ENCODE data around the gene FOXL2NB. TPM values are rescaled to one million over a fixed set of nuclear protein-coding genes. Genes with fewer than 3 reads are reported as not detected.
A peak's percentile ranks its signal among the peaks of the same experiment; 100 is the strongest.

The FOXL2NB gene
- polyA plus RNA-seq, 2 of the 4 experiments (the other 2 are of a cell fraction) = 2.3 to 3.2 TPM

- ATAC-seq = no peak
- Histone ChIP-seq H3K27ac (peak overlapping the region in 1 of 2 experiments; percentile 89; a peak in 4 of 6 replicates), H3K9me3 (no peaks in the 10 kb centered on the region), H3K4me3 (peak overlapping the region; percentile 63; the same call in 2 of the 3 replicates), H3K4me2 (peak overlapping the region; percentile 85), H3K4me1 (peaks cover 3% of the 10 kb centered on the region; the same call in 1 of the 3 replicates)
- TF ChIP-seq ZFP36 (IDR thresholded peaks at IDR 0.05; ENCODE audit: borderline replicate concordance, partially characterized antibody) (no peak), ATOH8 (CRISPR knock-in tag; IDR thresholded peaks at IDR 0.05; ENCODE audit: low read depth) (no peak), FOSB (CRISPR knock-in tag; IDR thresholded peaks at IDR 0.05) (no peak), PBX3 (IDR thresholded peaks at IDR 0.05) (no peak), HOXB5 (CRISPR knock-in tag; IDR thresholded peaks at IDR 0.05) (no peak), TP53 (CRISPR knock-in tag; IDR thresholded peaks at IDR 0.05) (no peak), MYC (IDR thresholded peaks at IDR 0.05; ENCODE audit: borderline replicate concordance, low read length) (no peak), KDM1A (IDR thresholded peaks at IDR 0.05; ENCODE audit: low read depth) (no peak), ESRRA (IDR thresholded peaks at IDR 0.05; ENCODE audit: borderline replicate concordance, low read length) (no peak), CTCF (IDR thresholded peaks at IDR 0.05) (no peak), EHF (CRISPR knock-in tag; IDR thresholded peaks at IDR 0.05) (no peak), NPAS2 (CRISPR knock-in tag; IDR thresholded peaks at IDR 0.05; ENCODE audit: borderline replicate concordance) (no peak), FOXS1 (CRISPR knock-in tag; IDR thresholded peaks at IDR 0.05) (no peak), CBX8 (IDR thresholded peaks at IDR 0.05) (no peak), CHD2 (IDR thresholded peaks at IDR 0.05; ENCODE audit: low read length, partially characterized antibody) (no peak), HMGXB4 (CRISPR knock-in tag; IDR thresholded peaks at IDR 0.05; ENCODE audit: borderline replicate concordance) (no peak)
- no peak for FAIRE-seq
- ChIA-PET CTCF (interaction anchor here (0.7 to 2.1 kb wide), 6 partner anchors 9 to 384 kb away, joined by 3 to 15 read pairs (median 3); no protein-coding TSS in a partner anchor), POLR2A (no interaction called here)
- no peak for DNase-seq (ENCODE audit: low read depth in 1 of 2, low spot score in 1 of 2)
- 96% methylated on average over 60 of the region's 80 CpGs for WGBS (ENCODE audit: missing lambda C conversion rate)
These were observed 1.9 kb upstream of the FOXL2NB start for GRCh38 chr3:138944929-138945708.

- peak overlapping the region; percentile 63 for H3K4me3 ChIP-seq
- peak overlapping the region; percentile 86 to 89 for H3K27ac ChIP-seq
- peak; percentile 71 to 77 for ATAC-seq
- peak overlapping the region; percentile 85 for H3K4me2 ChIP-seq
- peak; percentile 35 to 75 for DNase-seq (ENCODE audit: low read depth in 1 of 2, low spot score in 1 of 2)
- CTCF ChIA-PET = interaction anchor here (0.7 to 2.1 kb wide), 7 partner anchors 10 to 383 kb away, joined by 3 to 15 read pairs (median 3); no protein-coding TSS in a partner anchor
- no peaks in the 10 kb centered on the region for H3K9me3 ChIP-seq
- POLR2A ChIA-PET = interaction anchor here (1.2 kb wide), 1 partner anchor 24 kb away, joined by 3 read pairs; no protein-coding TSS in a partner anchor
- H3K4me1 ChIP-seq = peaks cover 3% of the 10 kb centered on the region; the same call in 1 of the 3 replicates
- FAIRE-seq = no peak
- WGBS (ENCODE audit: missing lambda C conversion rate) = 4% methylated on average over 16 of the region's 120 CpGs
- TF ChIP-seq SREBF2 (IDR thresholded peaks at IDR 0.05) (no peak), CBX8 (IDR thresholded peaks at IDR 0.05) (no peak), JUN (IDR thresholded peaks at IDR 0.05) (0 out of 5 replicates have a peak, but pooled peaks of 1 of the 2 experiments have one; percentile 22), USF2 (IDR thresholded peaks at IDR 0.05) (no peak), POLR2A (IDR thresholded peaks at IDR 0.05; ENCODE audit: low read length) (no peak), HDAC2 (IDR thresholded peaks at IDR 0.05) (no peak), HOXA7 (CRISPR knock-in tag; IDR thresholded peaks at IDR 0.05) (no peak), RNF2 (IDR thresholded peaks at IDR 0.05; ENCODE audit: borderline replicate concordance, low read depth) (no peak), E2F6 (IDR thresholded peaks at IDR 0.05; ENCODE audit: borderline replicate concordance, low read depth) (no peak; the same call in 1 of the 2 replicates), RAD21 (conservative IDR thresholded peaks at IDR 0.05 in 1 of 2, IDR thresholded peaks at IDR 0.05 in 1 of 2) (0 out of 5 replicates have a peak, but pooled peaks of 1 of the 2 experiments have one; percentile 23)
These were observed 1.0 kb upstream of the FOXL2NB start for GRCh38 chr3:138945709-138946662.
